ENCODE measurements around the gene TOLLIP.

Gene TOLLIP

GRCh38 chr11:1302041-1302460 is 7.4 kb downstream of the TOLLIP start:
- no peaks in the 10 kb centered on the region for H3K36me3 ChIP-seq (ENCODE audit: control insufficient read depth, low read length)
- H4K20me1 ChIP-seq (ENCODE audit: control insufficient read depth, insufficient read depth, low read depth, low read length) = no peaks in the 10 kb centered on the region
- no peaks in the 10 kb centered on the region for H3K27me3 ChIP-seq (ENCODE audit: control insufficient read depth, low read length)
- peaks cover 23% of the 10 kb centered on the region; the same call in 1 of the 2 replicates for H3K79me2 ChIP-seq (ENCODE audit: control insufficient read depth, low read length)
- H3K4me2 ChIP-seq (ENCODE audit: low read length) = no peak overlapping the region
- H3K9me2 ChIP-seq (replicated peaks; ENCODE audit: control insufficient read depth, low read length) = no peaks in the 10 kb centered on the region
- peaks cover 1% of the 10 kb centered on the region for H3K4me1 ChIP-seq (ENCODE audit: control insufficient read depth, low read length)
- H3K27ac ChIP-seq (ENCODE audit: low read depth, low read length) = no peak overlapping the region
- H3F3A ChIP-seq (ENCODE audit: control insufficient read depth, insufficient read depth) = peaks cover 4% of the 10 kb centered on the region; the same call in 1 of the 2 replicates
- TF ChIP-seq CTCF (IDR thresholded peaks at IDR 0.05; ENCODE audit: low read depth, low read length, poor library complexity, severe bottlenecking) (no peak), EZH2phosphoT487 (IDR thresholded peaks at IDR 0.05; ENCODE audit: borderline replicate concordance, low read length) (no peak)
- no peak overlapping the region for H3K4me3 ChIP-seq (ENCODE audit: low read length)
- H3K9me3 ChIP-seq (ENCODE audit: control insufficient read depth, insufficient read depth, low read length) = peaks cover 6% of the 10 kb centered on the region; the same call in 1 of the 2 replicates

- H3K9me2 ChIP-seq (replicated peaks; ENCODE audit: control insufficient read depth, low read length) = no peaks in the 10 kb centered on the region
- H3K4me2 ChIP-seq (ENCODE audit: low read length) = no peak overlapping the region
- no peaks in the 10 kb centered on the region for H4K20me1 ChIP-seq (ENCODE audit: control insufficient read depth, insufficient read depth, low read depth, low read length)
- no peaks in the 10 kb centered on the region for H3K4me1 ChIP-seq (ENCODE audit: control insufficient read depth, low read length)
- no peaks in the 10 kb centered on the region for H3K36me3 ChIP-seq (ENCODE audit: control insufficient read depth, low read length)
- no peak overlapping the region for H3K27ac ChIP-seq (ENCODE audit: low read depth, low read length)
- peaks cover 7% of the 10 kb centered on the region; the same call in 1 of the 2 replicates for H3K9me3 ChIP-seq (ENCODE audit: control insufficient read depth, insufficient read depth, low read length)
- H3K27me3 ChIP-seq (ENCODE audit: control insufficient read depth, low read length) = no peaks in the 10 kb centered on the region
- no peak overlapping the region for H3K4me3 ChIP-seq (ENCODE audit: low read length)
- TF ChIP-seq CTCF (IDR thresholded peaks at IDR 0.05; ENCODE audit: low read depth, low read length, poor library complexity, severe bottlenecking) (no peak), EZH2phosphoT487 (IDR thresholded peaks at IDR 0.05; ENCODE audit: borderline replicate concordance, low read length) (no peak)
- H3K79me2 ChIP-seq (ENCODE audit: control insufficient read depth, low read length) = peaks cover 21% of the 10 kb centered on the region; the same call in 1 of the 2 replicates
- H3F3A ChIP-seq (ENCODE audit: control insufficient read depth, insufficient read depth) = peaks cover 4% of the 10 kb centered on the region; the same call in 1 of the 2 replicates
Observed at GRCh38 chr11:1301220-1302000, 8.0 kb downstream of the TOLLIP start.

GRCh38 chr11:1300569-1301187 is 8.8 kb downstream of the TOLLIP start:
- H3K9me3 ChIP-seq (ENCODE audit: control insufficient read depth, insufficient read depth, low read length) = peaks cover 13% of the 10 kb centered on the region
- H3K4me3 ChIP-seq (ENCODE audit: low read length) = no peak overlapping the region
- H3K79me2 ChIP-seq (ENCODE audit: control insufficient read depth, low read length) = peaks cover 21% of the 10 kb centered on the region; the same call in 1 of the 2 replicates
- no peaks in the 10 kb centered on the region for H3K4me1 ChIP-seq (ENCODE audit: control insufficient read depth, low read length)
- peaks cover 4% of the 10 kb centered on the region; the same call in 1 of the 2 replicates for H3K36me3 ChIP-seq (ENCODE audit: control insufficient read depth, low read length)
- TF ChIP-seq EZH2phosphoT487 (IDR thresholded peaks at IDR 0.05; ENCODE audit: borderline replicate concordance, low read length) (no peak), CTCF (IDR thresholded peaks at IDR 0.05; ENCODE audit: low read depth, low read length, poor library complexity, severe bottlenecking) (no peak)
- peaks cover 4% of the 10 kb centered on the region; the same call in 1 of the 2 replicates for H3F3A ChIP-seq (ENCODE audit: control insufficient read depth, insufficient read depth)
- no peaks in the 10 kb centered on the region for H3K9me2 ChIP-seq (replicated peaks; ENCODE audit: control insufficient read depth, low read length)
- H3K27me3 ChIP-seq (ENCODE audit: control insufficient read depth, low read length) = no peaks in the 10 kb centered on the region
- no peaks in the 10 kb centered on the region for H4K20me1 ChIP-seq (ENCODE audit: control insufficient read depth, insufficient read depth, low read depth, low read length)
- no peak overlapping the region for H3K27ac ChIP-seq (ENCODE audit: low read depth, low read length)
- H3K4me2 ChIP-seq (ENCODE audit: low read length) = no peak overlapping the region

All from DOHH2 (cell line).